HepG2 (cell line): ENCODE data around the gene MPO. TPM values are rescaled to one million over a fixed set of nuclear protein-coding genes. Genes with fewer than 3 reads are reported as not detected.
A peak's percentile ranks its signal among the peaks of the same experiment; 100 is the strongest.

ENCODE experiments used
- ATAC-seq: fragments of 200-7000 bp; cut with Tn5 transposase; 3 replicates; pipeline ENCODE4 v1.9.1; 2020; ENCODE audit warnings: mild to moderate bottlenecking, moderate library complexity
- BruUV-seq: library from RNA; stranded (reverse); fragments of 400-500 nt; replicated peaks from 2 replicates; lab custom pipeline; 2021; lab: Mats Ljungman, UMichigan
- CTCF ChIA-PET: fragments of 300-600 bp; formaldehyde crosslinking; extraction: SDS; loops from one replicate; lab custom pipeline; 2021; ENCODE audit warnings: low total read pairs, inconsistent platforms, low intra/inter-chr PET ratio; lab: Yijun Ruan, JAX
- POLR2A ChIA-PET: fragments of 350-600 bp; sonication (Branson Sonifier 250); formaldehyde crosslinking; loops from one replicate; lab custom pipeline; 2020; ENCODE audit warnings: antibody characterized with exemption, inconsistent platforms; lab: Yijun Ruan, JAX
- DNase-seq: peaks from one replicate; pipeline ENCODE4 v3.0.0-alpha.2; 2015; ENCODE audit warnings: low spot score
- FAIRE-seq: peaks from 3 replicates; lab custom pipeline; 2011; peaks lifted over from hg19 to GRCh38; lab: Jason Lieb, UNC
- H2AFZ ChIP-seq: one replicate; pipeline ENCODE4 v1.6.1; 2011; ENCODE audit warnings: low read length, inconsistent platforms
- H3K27ac ChIP-seq: fragments of 300-600 bp; 3 replicates; pipeline ENCODE4 v1.8.0; 2011; ENCODE audit warnings: mixed run types, mild to moderate bottlenecking, mixed read lengths, low read length, inconsistent platforms; ENCODE audit not compliant: insufficient read depth; ENCODE audit errors: extremely low read length
- H3K27me3 ChIP-seq, 2 experiments: fragments of 200-600 bp in 1 of 2; 2 replicates in 1 of 2; 3 replicates in 1 of 2; pipeline versions ENCODE4 v1.6.0 to v1.8.0; 2011; ENCODE audit warnings: low read length in 2 of 2, mild to moderate bottlenecking in 2 of 2, moderate library complexity in 2 of 2, inconsistent platforms in 1 of 2; ENCODE audit not compliant: insufficient read depth in 2 of 2, control insufficient read depth in 1 of 2
- H3K36me3 ChIP-seq, 2 experiments: fragments of 200-600 bp in 1 of 2; replicated peaks in 1 of 2; 2 replicates in 1 of 2; 3 replicates in 1 of 2; pipeline versions ENCODE4 v1.5.1 to v1.8.0; 2011; ENCODE audit warnings: low read length in 2 of 2, inconsistent platforms in 1 of 2; ENCODE audit not compliant: insufficient read depth in 2 of 2, control insufficient read depth in 1 of 2
- H3K4me1 ChIP-seq: 2 replicates; pipeline ENCODE4 v1.5.1; 2012; ENCODE audit warnings: low read length, inconsistent platforms; ENCODE audit not compliant: insufficient read depth
- H3K4me2 ChIP-seq: 2 replicates; pipeline ENCODE4 v1.6.0; 2011; ENCODE audit warnings: low read depth, low read length, inconsistent platforms
- H3K4me3 ChIP-seq, 3 experiments: fragments of 200-600 bp in 1 of 3; sonication (generic), shearing (Covaris generic) in 1 of 3; replicated peaks in 1 of 3; 2 replicates each; pipeline ENCODE4 v1.5.1; 2011 to 2016; ENCODE audit warnings: low read length in 3 of 3, inconsistent platforms in 2 of 3, low read depth in 2 of 3, mild to moderate bottlenecking in 2 of 3, control low read depth in 1 of 3, mixed read lengths in 1 of 3; ENCODE audit not compliant: insufficient read depth in 1 of 3
- H3K79me2 ChIP-seq: one replicate; pipeline ENCODE4 v1.6.1; 2011; ENCODE audit warnings: low read length, inconsistent platforms; ENCODE audit not compliant: insufficient read depth
- H3K9ac ChIP-seq: 2 replicates; pipeline ENCODE4 v1.6.0; 2011; ENCODE audit warnings: mild to moderate bottlenecking, low read depth, low read length, inconsistent platforms; ENCODE audit not compliant: insufficient read depth
- H3K9me3 ChIP-seq: 2 replicates; pipeline ENCODE4 v1.5.1; 2012; ENCODE audit warnings: mild to moderate bottlenecking, low read length
- H4K20me1 ChIP-seq: 2 replicates; pipeline ENCODE4 v1.6.0; 2011; ENCODE audit warnings: inconsistent platforms, mild to moderate bottlenecking, low read length, moderate library complexity; ENCODE audit not compliant: insufficient read depth
- REST ChIP-seq, 2 experiments: IDR thresholded peaks; 2 replicates each; pipeline ENCODE4 v1.6.1; 2011 to 2012; ENCODE audit warnings: low read length in 2 of 2, borderline replicate concordance in 1 of 2, low read depth in 1 of 2, mild to moderate bottlenecking in 1 of 2, moderate library complexity in 1 of 2
- TERF1 ChIP-seq: sonication (generic); formaldehyde crosslinking; IDR thresholded peaks from 2 replicates; pipeline ENCODE4 v1.8.0; 2022; ENCODE audit warnings: mild to moderate bottlenecking, missing genetic modification reagents, moderate library complexity
- TRIM22 ChIP-seq: fragments of 450-650 bp; IDR thresholded peaks from 2 replicates; pipeline ENCODE4 v1.6.1; 2017
- ZNF446 ChIP-seq: sonication (generic); formaldehyde crosslinking; IDR thresholded peaks from 2 replicates; pipeline ENCODE4 v1.5.0; 2020; ENCODE audit warnings: mild to moderate bottlenecking, missing genetic modification reagents
- ZNF770 ChIP-seq: sonication (generic); formaldehyde crosslinking; IDR thresholded peaks from 2 replicates; pipeline ENCODE4 v1.5.0; 2020; ENCODE audit warnings: mild to moderate bottlenecking, missing genetic modification reagents
- ZNF777 ChIP-seq: sonication (generic); formaldehyde crosslinking; IDR thresholded peaks from 2 replicates; pipeline ENCODE4 v1.4.0; 2020; ENCODE audit warnings: missing genetic modification reagents
- ZNF780A ChIP-seq: sonication (generic); formaldehyde crosslinking; IDR thresholded peaks from 2 replicates; pipeline ENCODE4 v1.8.0; 2022; ENCODE audit warnings: mild to moderate bottlenecking, missing genetic modification reagents, moderate library complexity
- WGBS: methylation state at CpG from one replicate; pipeline ENCODE4 v1.1.6; 2017; ENCODE audit warnings: low lambda C conversion rate; 5-methylcytosine and 5-hydroxymethylcytosine counted together
- in situ Hi-C: cut with HindIII; loops from 2 replicates; pipeline ENCODE4 v1.10.0; 2017; ENCODE audit warnings: low pct_unique_long_range_greater_than_20kb; ENCODE audit not compliant: extremely low pct_ligation_motif_present
- intact Hi-C: fragments of 100-400 bp; cut with micrococcal nuclease; formaldehyde crosslinking; loops from one replicate; pipeline ENCODE4 v1.10.0; 2022; ENCODE audit not compliant: unreplicated experiment
- polyA plus RNA-seq, 8 experiments: library from polyadenylated mRNA; depleted of rRNA in 3 of 8; stranded (reverse) in 7 of 8; unstranded in 1 of 8; fragments of >200 nt; fragmentation: Illumina TruSeq in 4 of 8; extraction: Trizol in 4 of 8; gene quantifications; 2 replicates each; pipeline versions ENCODE4 v1.2.1 to v1.2.3, GENCODE V29; 2011 to 2016; ENCODE audit warnings: low read depth in 4 of 8, missing spikeins in 1 of 8, mixed read lengths in 1 of 8; ENCODE audit not compliant: insufficient read depth in 1 of 8
- total RNA-seq, 5 experiments: library from RNA; depleted of rRNA; stranded (reverse); fragments of >200 nt; fragmentation: Illumina TruSeq; extraction: Trizol; gene quantifications; 2 replicates each; pipeline ENCODE4 v1.2.3, GENCODE V29; 2016; ENCODE audit warnings: low read depth in 1 of 5

MPO gene
- total and polyA plus RNA-seq, 2 of the 13 experiments (the other 11 are each of a cell fraction or from before 2014, with no cell fraction given), result not detected

- TF ChIP-seq ZNF777 (CRISPR knock-in tag) (no peak), TRIM22 (no peak), ZNF446 (no peak), REST (IDR thresholded peaks at IDR 0.05; ENCODE audit: borderline replicate concordance in 1 of 2, low read depth in 1 of 2, low read length in 2 of 2) (peak in 1 of 2 experiments; percentile 18; a peak in 2 of 4 replicates), ZNF780A (CRISPR knock-in tag) (no peak), ZNF770 (CRISPR knock-in tag) (no peak), TERF1 (no peak)
- no peak overlapping the region for H3K4me3 ChIP-seq
- intact Hi-C loops, result no loop called here
Observed at GRCh38 chr17:58326609-58327362, 46.1 kb upstream of the MPO start.

More at GRCh38 chr17:58326609-58327362, 46.1 kb upstream of the MPO start:
- Histone ChIP-seq H2AFZ (no peak overlapping the region), H3K9me3 (no peaks in the 10 kb centered on the region), H3K27ac (no peak overlapping the region), H3K36me3 (no peaks in the 10 kb centered on the region), H3K79me2 (no peaks in the 10 kb centered on the region), H3K4me1 (peaks cover 35% of the 10 kb centered on the region), H4K20me1 (no peaks in the 10 kb centered on the region), H3K4me2 (no peak overlapping the region), H3K27me3 (peaks cover 26 to 73% of the 10 kb centered on the region in 2 experiments), H3K9ac (no peak overlapping the region)
- no peak for DNase-seq
- BruUV-seq, result no TSS peak
- ATAC-seq, result no peak
- ChIA-PET CTCF (no interaction called here), POLR2A (interaction anchor here (1.0 to 1.6 kb wide), 4 partner anchors 10 to 83 kb away, joined by 3 to 7 read pairs (median 4); partner anchors contain the start of gene SUPT4H1)
- in situ Hi-C loops, result no loop called here
- no peak for FAIRE-seq
- 17% methylated on average over 8 of the region's 9 CpGs for WGBS
